ENCODE data around the gene AGK. TPM values are rescaled to one million over a fixed set of nuclear protein-coding genes. Genes with fewer than 3 reads are reported as not detected.
"Not testable (repeated sequence)": the region's sequence is repeated elsewhere in the genome, so short reads cannot be mapped to it uniquely, and the experiment has no call there.

AGK gene
- polyA plus RNA-seq, 1 donor (not counting 4 experiments of a cell fraction or from before 2014, with no cell fraction given), result 40.0 TPM

DNA sequence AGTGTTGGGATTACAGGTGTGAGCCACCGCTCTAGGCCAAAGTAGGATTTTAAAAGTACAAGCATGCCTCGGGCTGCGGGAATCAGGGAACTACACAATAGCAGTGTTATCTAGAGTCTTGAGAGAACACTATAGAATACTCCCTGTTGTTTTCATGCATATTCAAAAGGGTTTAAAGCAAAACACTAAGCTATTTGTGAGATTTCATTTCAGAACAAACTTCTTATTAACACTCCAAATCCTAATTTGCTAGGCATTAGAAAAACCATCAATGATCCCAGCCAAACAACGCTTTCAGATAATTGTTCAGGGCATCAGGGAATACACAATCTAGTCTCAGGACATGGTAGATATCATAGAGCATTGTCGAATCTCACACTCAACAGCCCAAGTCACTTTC, 136.8 kb downstream of the AGK start:
- H3K9ac ChIP-seq (ENCODE audit: control insufficient read depth, extremely low read depth, insufficient read depth, low read length), result no peak overlapping the region
- TF ChIP-seq, protein P1, sequence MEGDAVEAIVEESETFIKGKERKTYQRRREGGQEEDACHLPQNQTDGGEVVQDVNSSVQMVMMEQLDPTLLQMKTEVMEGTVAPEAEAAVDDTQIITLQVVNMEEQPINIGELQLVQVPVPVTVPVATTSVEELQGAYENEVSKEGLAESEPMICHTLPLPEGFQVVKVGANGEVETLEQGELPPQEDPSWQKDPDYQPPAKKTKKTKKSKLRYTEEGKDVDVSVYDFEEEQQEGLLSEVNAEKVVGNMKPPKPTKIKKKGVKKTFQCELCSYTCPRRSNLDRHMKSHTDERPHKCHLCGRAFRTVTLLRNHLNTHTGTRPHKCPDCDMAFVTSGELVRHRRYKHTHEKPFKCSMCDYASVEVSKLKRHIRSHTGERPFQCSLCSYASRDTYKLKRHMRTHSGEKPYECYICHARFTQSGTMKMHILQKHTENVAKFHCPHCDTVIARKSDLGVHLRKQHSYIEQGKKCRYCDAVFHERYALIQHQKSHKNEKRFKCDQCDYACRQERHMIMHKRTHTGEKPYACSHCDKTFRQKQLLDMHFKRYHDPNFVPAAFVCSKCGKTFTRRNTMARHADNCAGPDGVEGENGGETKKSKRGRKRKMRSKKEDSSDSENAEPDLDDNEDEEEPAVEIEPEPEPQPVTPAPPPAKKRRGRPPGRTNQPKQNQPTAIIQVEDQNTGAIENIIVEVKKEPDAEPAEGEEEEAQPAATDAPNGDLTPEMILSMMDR (optimal IDR thresholded peaks at IDR 0.05 in 1 of 3, IDR thresholded peaks at IDR 0.05 in 1 of 3, conservative IDR thresholded peaks at IDR 0.05 in 1 of 3; ENCODE audit: extremely low read depth in 1 of 3, insufficient read depth in 2 of 3, low read length in 3 of 3), result no peak
- TF ChIP-seq EZH2 (IDR thresholded peaks at IDR 0.05; ENCODE audit: low read length), result no peak

DNA sequence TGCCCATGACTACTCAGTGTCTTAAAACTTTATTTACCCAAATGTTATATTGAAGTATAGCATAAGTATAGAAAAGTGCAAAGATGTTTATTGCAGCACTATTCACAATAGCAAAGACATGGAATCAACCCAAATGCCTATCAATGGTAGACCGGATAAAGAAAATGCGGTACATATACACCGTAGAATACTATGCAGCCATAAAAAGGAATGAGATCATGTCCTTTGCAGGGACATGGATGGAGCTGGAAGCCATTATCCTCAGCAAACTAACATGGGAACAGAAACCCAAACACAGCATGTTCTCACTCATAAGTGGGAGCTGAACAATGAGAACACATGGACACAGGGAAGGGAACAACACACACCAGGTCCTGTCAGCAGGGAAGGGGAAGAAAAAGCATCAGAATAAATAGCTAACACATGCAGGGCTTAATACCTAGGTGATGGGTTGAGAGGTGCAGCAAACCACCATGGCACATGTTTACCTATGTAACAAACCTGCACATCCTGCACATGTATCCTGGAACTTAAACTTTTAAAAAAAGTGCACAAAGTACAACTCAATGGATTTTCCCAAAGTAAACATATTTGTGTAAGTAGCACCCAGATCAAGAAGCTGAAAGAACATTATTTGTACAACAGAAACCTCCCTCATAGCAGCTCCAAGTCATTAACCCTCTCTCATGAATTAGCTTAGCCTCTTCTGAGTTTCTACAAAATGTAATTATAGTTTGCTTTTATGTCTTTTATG, 138.0 kb downstream of the AGK start:
- H3K4me1 ChIP-seq (ENCODE audit: control insufficient read depth, extremely low read depth, insufficient read depth, low read length); H3K79me2 ChIP-seq (ENCODE audit: control insufficient read depth, insufficient read depth, low read length); dilution Hi-C loops (cut with MboI; ENCODE audit: extremely low pct_ligation_motif_present, low sequenced_read_pairs); H3K4me3 ChIP-seq (ENCODE audit: control insufficient read depth in 2 of 3, extremely low read depth in 1 of 3, insufficient read depth in 2 of 3, low read depth in 1 of 3, low read length in 3 of 3); H3K27me3 ChIP-seq (ENCODE audit: control insufficient read depth, extremely low read depth, insufficient read depth, low read length); H3K4me2 ChIP-seq (ENCODE audit: control insufficient read depth, extremely low read depth, insufficient read depth, low read depth, low read length); FAIRE-seq; DNase-seq (ENCODE audit: low read depth, low spot score); H3K36me3 ChIP-seq (ENCODE audit: control insufficient read depth in 2 of 2, extremely low read depth in 1 of 2, insufficient read depth in 2 of 2, low read length in 2 of 2); H3K9me1 ChIP-seq (ENCODE audit: control insufficient read depth, extremely low read depth, insufficient read depth, low read length); H3K27ac ChIP-seq (ENCODE audit: control insufficient read depth, insufficient read depth, low read length); H4K20me1 ChIP-seq (ENCODE audit: control insufficient read depth, extremely low read depth, insufficient read depth, low read length); H3K9ac ChIP-seq (ENCODE audit: control insufficient read depth, extremely low read depth, insufficient read depth, low read length); H2AFZ ChIP-seq (ENCODE audit: control insufficient read depth, low read length); H3K9me3 ChIP-seq (ENCODE audit: control insufficient read depth, low read depth, low read length): not testable (repeated sequence)

More for the DNA sequence above, 136.8 kb downstream of the AGK start:
- FAIRE-seq (no peak), DNase-seq (ENCODE audit: low read depth, low spot score) (no peak)
- no peaks in the 10 kb centered on the region for H3K79me2 ChIP-seq (ENCODE audit: control insufficient read depth, insufficient read depth, low read length)
- H3K4me3 ChIP-seq (ENCODE audit: control insufficient read depth in 2 of 3, extremely low read depth in 1 of 3, insufficient read depth in 2 of 3, low read depth in 1 of 3, low read length in 3 of 3), result no peak overlapping the region
- H3K4me1 ChIP-seq (ENCODE audit: control insufficient read depth, extremely low read depth, insufficient read depth, low read length), result no peaks in the 10 kb centered on the region
- H4K20me1 ChIP-seq (ENCODE audit: control insufficient read depth, extremely low read depth, insufficient read depth, low read length), result no peaks in the 10 kb centered on the region
- H3K27ac ChIP-seq (ENCODE audit: control insufficient read depth, insufficient read depth, low read length), result no peak overlapping the region
- no peak overlapping the region for H3K4me2 ChIP-seq (ENCODE audit: control insufficient read depth, extremely low read depth, insufficient read depth, low read depth, low read length)
- peaks cover 3 to 4% of the 10 kb centered on the region in 2 experiments for H3K36me3 ChIP-seq (ENCODE audit: control insufficient read depth in 2 of 2, extremely low read depth in 1 of 2, insufficient read depth in 2 of 2, low read length in 2 of 2)
- H2AFZ ChIP-seq (ENCODE audit: control insufficient read depth, low read length), result no peak overlapping the region
- H3K9me3 ChIP-seq (ENCODE audit: control insufficient read depth, low read depth, low read length), result no peaks in the 10 kb centered on the region
- no peaks in the 10 kb centered on the region for H3K27me3 ChIP-seq (ENCODE audit: control insufficient read depth, extremely low read depth, insufficient read depth, low read length)
- H3K9me1 ChIP-seq (ENCODE audit: control insufficient read depth, extremely low read depth, insufficient read depth, low read length), result no peaks in the 10 kb centered on the region
- dilution Hi-C loops (cut with MboI; ENCODE audit: extremely low pct_ligation_motif_present, low sequenced_read_pairs), result no loop called here

DNA sequence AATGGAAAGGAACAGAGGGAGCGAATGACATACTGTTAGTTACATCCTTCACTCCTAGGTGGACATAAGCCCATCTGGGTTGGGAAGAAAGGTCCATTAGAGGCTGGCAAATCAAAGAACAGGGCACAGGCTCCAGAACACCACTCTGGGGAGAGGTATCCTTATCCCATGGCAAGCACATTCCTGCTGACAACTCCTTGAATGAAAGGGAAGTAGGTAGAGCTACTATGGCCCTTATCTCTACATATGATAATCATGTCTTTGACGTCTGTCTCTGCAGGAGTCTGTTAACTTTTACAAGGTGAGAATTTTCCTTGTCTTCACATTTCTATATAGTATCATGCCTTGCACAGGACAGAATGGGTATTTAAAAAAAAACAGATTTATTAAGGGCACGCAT, 140.3 kb downstream of the AGK start:
- Histone ChIP-seq H3K9me3 (ENCODE audit: control insufficient read depth, low read depth, low read length) (no peaks in the 10 kb centered on the region), H4K20me1 (ENCODE audit: control insufficient read depth, extremely low read depth, insufficient read depth, low read length) (no peaks in the 10 kb centered on the region), H3K4me2 (ENCODE audit: control insufficient read depth, extremely low read depth, insufficient read depth, low read depth, low read length) (no peak overlapping the region), H3K9me1 (ENCODE audit: control insufficient read depth, extremely low read depth, insufficient read depth, low read length) (no peaks in the 10 kb centered on the region), H3K27me3 (ENCODE audit: control insufficient read depth, extremely low read depth, insufficient read depth, low read length) (no peaks in the 10 kb centered on the region), H2AFZ (ENCODE audit: control insufficient read depth, low read length) (no peak overlapping the region), H3K36me3 (ENCODE audit: control insufficient read depth in 2 of 2, extremely low read depth in 1 of 2, insufficient read depth in 2 of 2, low read length in 2 of 2) (no peaks in the 10 kb centered on the region), H3K4me1 (ENCODE audit: control insufficient read depth, extremely low read depth, insufficient read depth, low read length) (no peaks in the 10 kb centered on the region), H3K9ac (ENCODE audit: control insufficient read depth, extremely low read depth, insufficient read depth, low read length) (no peak overlapping the region), H3K79me2 (ENCODE audit: control insufficient read depth, insufficient read depth, low read length) (no peaks in the 10 kb centered on the region), H3K27ac (ENCODE audit: control insufficient read depth, insufficient read depth, low read length) (no peak overlapping the region), H3K4me3 (ENCODE audit: control insufficient read depth in 2 of 3, extremely low read depth in 1 of 3, insufficient read depth in 2 of 3, low read depth in 1 of 3, low read length in 3 of 3) (no peak overlapping the region)
- dilution Hi-C loops (cut with MboI; ENCODE audit: extremely low pct_ligation_motif_present, low sequenced_read_pairs), result no loop called here
- DNase-seq (ENCODE audit: low read depth, low spot score) (no peak), FAIRE-seq (no peak)
- no peak for TF ChIP-seq EZH2 (IDR thresholded peaks at IDR 0.05; ENCODE audit: low read length)
- TF ChIP-seq, protein P1 (optimal IDR thresholded peaks at IDR 0.05 in 1 of 3, IDR thresholded peaks at IDR 0.05 in 1 of 3, conservative IDR thresholded peaks at IDR 0.05 in 1 of 3; ENCODE audit: extremely low read depth in 1 of 3, insufficient read depth in 2 of 3, low read length in 3 of 3), result no peak

Data from keratinocyte (primary cell).